GM12878 (cell line): Measurements from ENCODE around the gene AMBRA1. TPM values are rescaled to one million over a fixed set of nuclear protein-coding genes. Genes with fewer than 3 reads are reported as not detected.

Experiments used
- ATAC-seq: fragments of 200-7000 bp; cut with Tn5 transposase; 3 replicates; pipeline ENCODE4 v1.9.1; 2020; ENCODE audit warnings: mild to moderate bottlenecking, moderate library complexity
- BruUV-seq: library from RNA; stranded (reverse); fragments of 400-500 nt; replicated peaks from 2 replicates; lab custom pipeline; 2021; lab: Mats Ljungman, UMichigan
- CTCF ChIA-PET: fragments of 300-600 bp; sonication (Branson Sonifier 250); formaldehyde crosslinking; extraction: SDS; loops from one replicate; lab custom pipeline; 2021; ENCODE audit warnings: inconsistent platforms; lab: Yijun Ruan, JAX
- POLR2A ChIA-PET: fragments of 350-600 bp; formaldehyde crosslinking; extraction: SDS; loops from one replicate; lab custom pipeline; 2021; ENCODE audit warnings: inconsistent platforms; lab: Charles Lee
- RAD21 ChIA-PET: fragments of 300-600 bp; sonication (Branson Sonifier 250); formaldehyde crosslinking; loops from one replicate; lab custom pipeline; 2023; ENCODE audit warnings: antibody characterized with exemption; ENCODE audit not compliant: unreplicated experiment; lab: Charles Lee
- SMC1A ChIA-PET: fragments of 300-600 bp; sonication (Branson Sonifier 250); formaldehyde crosslinking; loops from one replicate; lab custom pipeline; 2023; ENCODE audit not compliant: unreplicated experiment, uncharacterized antibody; lab: Charles Lee
- DNase-seq: peaks from one replicate; pipeline ENCODE4 v3.0.0-alpha.2; 2011; ENCODE audit warnings: low read depth, low spot score
- FAIRE-seq: peaks from 3 replicates; lab custom pipeline; 2011; peaks lifted over from hg19 to GRCh38; lab: Jason Lieb, UNC
- H2AFZ ChIP-seq: 2 replicates; pipeline ENCODE4 v1.6.0; 2011; ENCODE audit warnings: low read depth, low read length, control low read depth; ENCODE audit not compliant: control insufficient read depth
- H3K27ac ChIP-seq: 2 replicates; pipeline ENCODE4 v1.5.1; 2011; ENCODE audit warnings: control low read depth; ENCODE audit not compliant: control insufficient read depth, insufficient read depth
- H3K27me3 ChIP-seq, 2 experiments: replicated peaks in 1 of 2; 2 replicates each; pipeline versions ENCODE4 v1.6.0 to v1.6.1; 2011; ENCODE audit warnings: low read length in 1 of 2; ENCODE audit not compliant: control insufficient read depth in 2 of 2, insufficient read depth in 2 of 2
- H3K36me3 ChIP-seq, 2 experiments: 2 replicates each; pipeline ENCODE4 v1.5.1; 2011; ENCODE audit warnings: low read length in 1 of 2; ENCODE audit not compliant: control insufficient read depth in 2 of 2, insufficient read depth in 2 of 2
- H3K4me1 ChIP-seq: 2 replicates; pipeline ENCODE4 v1.6.1; 2011; ENCODE audit warnings: mild to moderate bottlenecking, low read length, moderate library complexity, mixed read lengths; ENCODE audit not compliant: control insufficient read depth, insufficient read depth
- H3K4me2 ChIP-seq: 2 replicates; pipeline ENCODE4 v1.6.0; 2011; ENCODE audit warnings: control low read depth; ENCODE audit not compliant: control insufficient read depth, insufficient read depth
- H3K4me3 ChIP-seq: fragments of 200-600 bp; sonication (generic); 2 replicates; pipeline ENCODE4 v1.5.1; 2016
- H3K79me2 ChIP-seq: 2 replicates; pipeline ENCODE4 v1.6.0; 2011; ENCODE audit warnings: low read length; ENCODE audit not compliant: control insufficient read depth, insufficient read depth
- H3K9ac ChIP-seq: 2 replicates; pipeline ENCODE4 v1.8.0; 2011; ENCODE audit warnings: low read length, control low read depth, mixed read lengths; ENCODE audit not compliant: control insufficient read depth, insufficient read depth
- H3K9me3 ChIP-seq: replicated peaks from 3 replicates; pipeline ENCODE4 v1.5.1; 2011; ENCODE audit warnings: mild to moderate bottlenecking, low read length; ENCODE audit not compliant: control insufficient read depth, insufficient read depth
- H4K20me1 ChIP-seq: 2 replicates; pipeline ENCODE4 v1.6.0; 2011; ENCODE audit not compliant: control insufficient read depth, insufficient read depth
- NR2F1 ChIP-seq: fragments of 450-650 bp; conservative IDR thresholded peaks from 2 replicates; pipeline ENCODE4 v1.6.1; 2017; ENCODE audit warnings: mild to moderate bottlenecking
- PML ChIP-seq: IDR thresholded peaks from 2 replicates; pipeline ENCODE4 v1.6.1; 2012; ENCODE audit warnings: low read length, inconsistent platforms
- RCOR1 ChIP-seq: conservative IDR thresholded peaks from 2 replicates; pipeline ENCODE4 v1.6.1; 2012; ENCODE audit warnings: low read depth, low read length, improper control_type of control experiment
- ZNF207 ChIP-seq: fragments of 450-650 bp; IDR thresholded peaks from 2 replicates; pipeline ENCODE4 v1.6.1; 2014; ENCODE audit warnings: antibody characterized with exemption, mild to moderate bottlenecking, borderline replicate concordance
- WGBS: methylation state at CpG from one replicate; pipeline ENCODE4 v1.1.6; 2016; ENCODE audit warnings: low lambda C conversion rate; ENCODE audit not compliant: insufficient replicate concordance, insufficient coverage; ENCODE audit errors: missing lambda C conversion rate; 5-methylcytosine and 5-hydroxymethylcytosine counted together
- in situ Hi-C: fragments of 300-500 bp; cut with MboI; formaldehyde crosslinking; loops from 9 replicates; pipeline ENCODE4 v1.14.3; 2018; ENCODE audit warnings: mixed read lengths
- intact Hi-C: fragments of 100-400 bp; cut with micrococcal nuclease; formaldehyde crosslinking; loops from one replicate; pipeline ENCODE4 v1.14.2; 2022; ENCODE audit not compliant: unreplicated experiment
- polyA plus RNA-seq, 11 experiments: library from polyadenylated mRNA; depleted of rRNA in 4 of 11; unstranded in 6 of 11; stranded (reverse) in 5 of 11; fragments of >200 nt; fragmentation: Nextera tagmentation in 4 of 11; fragmentation: Illumina TruSeq in 1 of 11; extraction: Ambion mirVana in 4 of 11; extraction: Trizol in 1 of 11; gene quantifications; 1 replicate in 1 of 11; 2 replicates in 10 of 11; pipeline versions ENCODE4 v1.2.1 to v1.2.3, GENCODE V29; 2011 to 2016; ENCODE audit warnings: inconsistent platforms in 2 of 11, missing spikeins in 2 of 11, low read depth in 1 of 11
- total RNA-seq, 4 experiments: library from RNA; depleted of rRNA in 3 of 4; stranded (reverse); fragments of >200 nt in 3 of 4; fragmentation: Illumina TruSeq in 1 of 4; extraction: Trizol in 1 of 4; gene quantifications; 2 replicates each; pipeline versions ENCODE4 v1.2.1 to v1.2.3, GENCODE V29; 2013 to 2021
- TF ChIP-seq, protein P1 (sequence below): fragments of 450-650 bp; IDR thresholded peaks from 2 replicates; pipeline ENCODE4 v1.6.1; 2016; ENCODE audit warnings: mild to moderate bottlenecking, moderate library complexity, borderline replicate concordance

The AMBRA1 gene
- total and polyA plus RNA-seq, 10 of the 15 experiments (the other 5 are each of a cell fraction or from before 2014, with no cell fraction given) = 0.57 to 34.3 (median 13.7) TPM

DNA sequence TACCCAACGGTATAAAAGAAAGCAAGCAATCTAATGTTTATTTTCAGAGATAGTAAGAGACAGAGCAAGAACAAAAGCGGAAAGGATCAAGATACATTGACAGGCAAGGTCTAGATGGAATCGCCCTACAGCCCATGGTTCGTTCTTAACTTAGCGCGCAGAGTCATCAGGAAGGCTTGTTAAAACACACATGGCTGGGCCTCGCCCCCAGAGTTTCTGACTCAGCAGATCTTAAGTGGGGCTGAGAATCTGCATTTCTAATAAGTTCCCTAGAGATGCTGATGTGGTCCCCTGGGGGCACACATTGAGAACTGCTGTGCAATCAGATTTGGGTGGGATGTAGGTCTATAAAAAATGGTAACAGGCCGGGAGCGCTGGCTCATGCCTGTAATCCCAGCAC is 166.5 kb downstream of the AMBRA1 start (continued):
- TF ChIP-seq PML = no peak
- TF ChIP-seq RCOR1 = no peak
- no peak for TF ChIP-seq NR2F1
- TF ChIP-seq, protein P1, sequence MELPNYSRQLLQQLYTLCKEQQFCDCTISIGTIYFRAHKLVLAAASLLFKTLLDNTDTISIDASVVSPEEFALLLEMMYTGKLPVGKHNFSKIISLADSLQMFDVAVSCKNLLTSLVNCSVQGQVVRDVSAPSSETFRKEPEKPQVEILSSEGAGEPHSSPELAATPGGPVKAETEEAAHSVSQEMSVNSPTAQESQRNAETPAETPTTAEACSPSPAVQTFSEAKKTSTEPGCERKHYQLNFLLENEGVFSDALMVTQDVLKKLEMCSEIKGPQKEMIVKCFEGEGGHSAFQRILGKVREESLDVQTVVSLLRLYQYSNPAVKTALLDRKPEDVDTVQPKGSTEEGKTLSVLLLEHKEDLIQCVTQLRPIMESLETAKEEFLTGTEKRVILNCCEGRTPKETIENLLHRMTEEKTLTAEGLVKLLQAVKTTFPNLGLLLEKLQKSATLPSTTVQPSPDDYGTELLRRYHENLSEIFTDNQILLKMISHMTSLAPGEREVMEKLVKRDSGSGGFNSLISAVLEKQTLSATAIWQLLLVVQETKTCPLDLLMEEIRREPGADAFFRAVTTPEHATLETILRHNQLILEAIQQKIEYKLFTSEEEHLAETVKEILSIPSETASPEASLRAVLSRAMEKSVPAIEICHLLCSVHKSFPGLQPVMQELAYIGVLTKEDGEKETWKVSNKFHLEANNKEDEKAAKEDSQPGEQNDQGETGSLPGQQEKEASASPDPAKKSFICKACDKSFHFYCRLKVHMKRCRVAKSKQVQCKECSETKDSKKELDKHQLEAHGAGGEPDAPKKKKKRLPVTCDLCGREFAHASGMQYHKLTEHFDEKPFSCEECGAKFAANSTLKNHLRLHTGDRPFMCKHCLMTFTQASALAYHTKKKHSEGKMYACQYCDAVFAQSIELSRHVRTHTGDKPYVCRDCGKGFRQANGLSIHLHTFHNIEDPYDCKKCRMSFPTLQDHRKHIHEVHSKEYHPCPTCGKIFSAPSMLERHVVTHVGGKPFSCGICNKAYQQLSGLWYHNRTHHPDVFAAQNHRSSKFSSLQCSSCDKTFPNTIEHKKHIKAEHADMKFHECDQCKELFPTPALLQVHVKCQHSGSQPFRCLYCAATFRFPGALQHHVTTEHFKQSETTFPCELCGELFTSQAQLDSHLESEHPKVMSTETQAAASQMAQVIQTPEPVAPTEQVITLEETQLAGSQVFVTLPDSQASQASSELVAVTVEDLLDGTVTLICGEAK = no peak

DNA sequence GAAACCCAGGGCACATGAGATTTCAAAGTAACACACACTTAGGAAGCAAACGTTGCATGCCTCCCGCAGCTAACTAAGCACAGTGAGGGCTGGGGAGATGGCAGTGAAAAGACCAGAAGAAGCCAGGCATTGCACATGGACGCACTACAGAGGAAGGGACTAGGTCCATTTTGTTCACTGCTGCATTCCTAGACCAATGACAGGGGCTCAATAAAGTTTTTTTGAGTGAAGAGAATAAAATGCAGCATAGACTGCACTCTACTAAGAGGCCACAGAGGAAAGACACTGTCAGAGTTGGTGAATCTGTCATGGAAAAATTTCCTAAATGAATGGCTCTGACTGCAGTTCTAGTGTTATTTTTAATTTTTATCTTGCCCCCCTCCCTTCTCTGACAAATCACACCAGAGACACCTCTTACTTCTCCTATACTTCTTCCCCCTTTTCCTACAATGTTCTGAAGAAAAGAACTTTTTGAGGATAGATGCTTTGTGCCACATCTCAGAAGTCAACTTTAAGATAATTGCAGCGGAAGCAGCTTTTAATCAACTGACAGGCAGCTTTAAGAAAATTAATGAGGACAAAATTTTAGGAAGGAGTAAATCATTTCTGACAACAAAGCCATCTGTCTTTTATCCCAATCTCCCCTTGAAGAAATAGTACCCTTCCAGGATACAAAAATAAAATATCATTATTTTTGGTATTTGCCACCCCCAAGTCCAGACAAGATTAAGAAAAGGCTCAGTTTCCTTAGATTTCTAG is 167.4 kb downstream of the AMBRA1 start:
- H3K27me3 ChIP-seq = no peaks in the 10 kb centered on the region
- no peak for TF ChIP-seq ZNF207
- TF ChIP-seq, protein P1 = 0 out of 2 replicates have a peak, but pooled peaks have one; percentile 22
- ChIA-PET CTCF (no interaction called here), SMC1A (no interaction called here), RAD21 (no interaction called here), POLR2A (no interaction called here)
- H2AFZ ChIP-seq = no peak overlapping the region
- no peak overlapping the region for H3K4me2 ChIP-seq
- no peak overlapping the region for H3K9ac ChIP-seq
- peaks cover 2 to 7% of the 10 kb centered on the region in 2 experiments; a peak in 2 of 4 replicates for H3K36me3 ChIP-seq
- no peaks in the 10 kb centered on the region for H4K20me1 ChIP-seq
- ATAC-seq (no peak), DNase-seq (no peak), FAIRE-seq (no peak)
- no peak overlapping the region for H3K4me3 ChIP-seq
- intact Hi-C loops = no loop called here
- H3K4me1 ChIP-seq = no peaks in the 10 kb centered on the region
- H3K79me2 ChIP-seq = no peaks in the 10 kb centered on the region
- no peaks in the 10 kb centered on the region for H3K9me3 ChIP-seq
- in situ Hi-C loops = no loop called here
- no peak overlapping the region for H3K27ac ChIP-seq
- WGBS = 78% methylated on average over 4 of the region's 4 CpGs
- no TSS peak for BruUV-seq
